Measurements from ENCODE around the gene CST9L.

Gene CST9L

GRCh38 chr20:23546435-23547144, 21.7 kb downstream of the CST9L start:
- no peak for DNase-seq (ENCODE audit: low read depth)

- no peak for DNase-seq (ENCODE audit: low read depth)
Measured at GRCh38 chr20:23544133-23544532, 24.2 kb downstream of the CST9L start.

- no peak for DNase-seq (ENCODE audit: low read depth)
Measured at GRCh38 chr20:23542801-23543200, 25.5 kb downstream of the CST9L start.

GRCh38 chr20:23541776-23542175, 26.5 kb downstream of the CST9L start:
- no peak for DNase-seq (ENCODE audit: low read depth)

- no peak for DNase-seq (ENCODE audit: low read depth)
Measured at GRCh38 chr20:23541330-23541729, 27.0 kb downstream of the CST9L start.

GRCh38 chr20:23540624-23541023, 27.7 kb downstream of the CST9L start:
- DNase-seq (ENCODE audit: low read depth) = no peak

GRCh38 chr20:23537030-23537429, 31.3 kb downstream of the CST9L start:
- DNase-seq (ENCODE audit: low read depth) = no peak

GRCh38 chr20:23536328-23536974, 31.8 kb downstream of the CST9L start:
- no peak for DNase-seq (ENCODE audit: low read depth)

GRCh38 chr20:23534801-23535593, 33.3 kb downstream of the CST9L start:
- no peak for DNase-seq (ENCODE audit: low read depth)

GRCh38 chr20:23533161-23533560, 35.1 kb downstream of the CST9L start:
- no peak for DNase-seq (ENCODE audit: low read depth)

- no peak for DNase-seq (ENCODE audit: low read depth)
Measured at GRCh38 chr20:23532533-23532932, 35.8 kb downstream of the CST9L start.

GRCh38 chr20:23530937-23531567, 37.2 kb downstream of the CST9L start:
- DNase-seq (ENCODE audit: low read depth) = no peak

GRCh38 chr20:23528867-23529431, 39.3 kb downstream of the CST9L start:
- no peak for DNase-seq (ENCODE audit: low read depth)

- no peak for DNase-seq (ENCODE audit: low read depth)
Measured at GRCh38 chr20:23526850-23527249, 41.4 kb downstream of the CST9L start.

- DNase-seq (ENCODE audit: low read depth) = no peak
Measured at GRCh38 chr20:23524146-23524545, 44.1 kb downstream of the CST9L start.

GRCh38 chr20:23520185-23520584, 48.1 kb downstream of the CST9L start:
- no peak for DNase-seq (ENCODE audit: low read depth)

GRCh38 chr20:23519556-23519955, 48.7 kb downstream of the CST9L start:
- no peak for DNase-seq (ENCODE audit: low read depth)

GRCh38 chr20:23517719-23518118, 50.6 kb downstream of the CST9L start:
- no peak for DNase-seq (ENCODE audit: low read depth)

- DNase-seq (ENCODE audit: low read depth) = no peak
Measured at GRCh38 chr20:23515250-23515939, 52.9 kb downstream of the CST9L start.

- no peak for DNase-seq (ENCODE audit: low read depth)
Measured at GRCh38 chr20:23514848-23515247, 53.4 kb downstream of the CST9L start.

Data from fibroblast of the conjunctiva (primary cell).